ENCODE data around the gene TOP3A.
A peak's percentile ranks its signal among the peaks of the same experiment; 100 is the strongest.
"Not testable (repeated sequence)": the region's sequence is repeated elsewhere in the genome, so short reads cannot be mapped to it uniquely, and the experiment has no call there.

TOP3A gene

GRCh38 chr17:18323007-18323406 is 8.2 kb upstream of the TOP3A start:
- DNase-seq: no peak

GRCh38 chr17:18322522-18322921 is 7.7 kb upstream of the TOP3A start:
- no peak for DNase-seq

- DNase-seq: no peak
Observed at GRCh38 chr17:18321309-18321708, 6.5 kb upstream of the TOP3A start.

GRCh38 chr17:18320301-18320700 is 5.5 kb upstream of the TOP3A start:
- DNase-seq: no peak

GRCh38 chr17:18319604-18320256 is 4.9 kb upstream of the TOP3A start:
- peak; percentile 15 for DNase-seq

- DNase-seq: no peak
Observed at GRCh38 chr17:18318771-18319450, 4.1 kb upstream of the TOP3A start.

- no peak for DNase-seq
Observed at GRCh38 chr17:18318117-18318516, 3.3 kb upstream of the TOP3A start.

- no peak for DNase-seq
Observed at GRCh38 chr17:18315961-18316360, 1.2 kb upstream of the TOP3A start.

- DNase-seq: no peak
Observed at GRCh38 chr17:18315562-18315922, 748 bp upstream of the TOP3A start.

- no peak for DNase-seq
Observed at GRCh38 chr17:18314059-18314730, 599 bp downstream of the TOP3A start.

- DNase-seq: no peak
Observed at GRCh38 chr17:18309202-18309601, 5.6 kb downstream of the TOP3A start.

GRCh38 chr17:18303206-18303605 is 11.6 kb downstream of the TOP3A start:
- not testable (repeated sequence) for DNase-seq

- no peak for DNase-seq
Observed at GRCh38 chr17:18300725-18301480, 13.9 kb downstream of the TOP3A start.

GRCh38 chr17:18298061-18298460 is 16.7 kb downstream of the TOP3A start:
- DNase-seq: not testable (repeated sequence)

- no peak for DNase-seq
Observed at GRCh38 chr17:18291718-18292540, 22.9 kb downstream of the TOP3A start.

GRCh38 chr17:18285296-18285695 is 29.5 kb downstream of the TOP3A start:
- no peak for DNase-seq

GRCh38 chr17:18281788-18282187 is 33.0 kb downstream of the TOP3A start:
- DNase-seq: no peak

- DNase-seq: peak; percentile 12
Observed at GRCh38 chr17:18280766-18281371, 33.9 kb downstream of the TOP3A start.

GRCh38 chr17:18280249-18280648 is 34.5 kb downstream of the TOP3A start:
- DNase-seq: no peak

- DNase-seq: no peak
Observed at GRCh38 chr17:18278867-18279266, 35.9 kb downstream of the TOP3A start.

GRCh38 chr17:18277076-18277475 is 37.7 kb downstream of the TOP3A start:
- DNase-seq: no peak

All from NCI-H2171 (cell line).